ENCODE measurements around the gene DSG4. TPM values are rescaled to one million over a fixed set of nuclear protein-coding genes. Genes with fewer than 3 reads are reported as not detected.

The DSG4 gene
- total RNA-seq, 1 experiment from 2014 or later = not detected

- H3K36me3 Mint-ChIP-seq (ENCODE audit: insufficient read depth, unreplicated experiment) = no peaks in the 10 kb centered on the region
- BruUV-seq (replicated peaks) = no TSS peak
- H3K4me1 Mint-ChIP-seq (ENCODE audit: low read depth, unreplicated experiment) = peaks cover 14% of the 10 kb centered on the region
- DNase-seq = no peak
- CTCF ChIA-PET = no interaction called here
- H3K27me3 Mint-ChIP-seq (ENCODE audit: unreplicated experiment) = no peaks in the 10 kb centered on the region
- H3K4me3 Mint-ChIP-seq (ENCODE audit: low read depth, unreplicated experiment) = no peak overlapping the region
- peaks cover 3% of the 10 kb centered on the region for H3K9me3 Mint-ChIP-seq (ENCODE audit: low read depth, unreplicated experiment)
- no peak for TF ChIP-seq CTCF (IDR thresholded peaks at IDR 0.05; ENCODE audit: unreplicated experiment)
- no peak overlapping the region for H3K27ac Mint-ChIP-seq (ENCODE audit: unreplicated experiment)
- intact Hi-C loops (cut with micrococcal nuclease; ENCODE audit: unreplicated experiment) = no loop called here
Measured at GRCh38 chr18:31417850-31418249, 41.3 kb downstream of the DSG4 start.

GRCh38 chr18:31419457-31419932 lies 42.9 kb downstream of the DSG4 start:
- Mint-ChIP-seq H3K36me3 (ENCODE audit: insufficient read depth, unreplicated experiment) (no peaks in the 10 kb centered on the region), H3K27me3 (ENCODE audit: unreplicated experiment) (no peaks in the 10 kb centered on the region), H3K4me1 (ENCODE audit: low read depth, unreplicated experiment) (peaks cover 30% of the 10 kb centered on the region), H3K27ac (ENCODE audit: unreplicated experiment) (peak overlapping the region; percentile 66), H3K4me3 (ENCODE audit: low read depth, unreplicated experiment) (peak overlapping the region; percentile 0), H3K9me3 (ENCODE audit: low read depth, unreplicated experiment) (peaks cover 3% of the 10 kb centered on the region)
- DNase-seq = peak; percentile 21
- TF ChIP-seq CTCF (IDR thresholded peaks at IDR 0.05; ENCODE audit: unreplicated experiment) = no peak
- BruUV-seq (replicated peaks) = no TSS peak
- CTCF ChIA-PET = interaction anchor here (0.5 to 0.8 kb wide), 2 partner anchors 10 to 182 kb away, joined by 3 read pairs; no protein-coding TSS in a partner anchor
- intact Hi-C loops (cut with micrococcal nuclease; ENCODE audit: unreplicated experiment) = no loop called here

GRCh38 chr18:31420032-31420431 lies 43.5 kb downstream of the DSG4 start:
- DNase-seq = no peak
- H3K27ac Mint-ChIP-seq (ENCODE audit: unreplicated experiment) = peak overlapping the region; percentile 66
- H3K4me1 Mint-ChIP-seq (ENCODE audit: low read depth, unreplicated experiment) = peaks cover 30% of the 10 kb centered on the region
- CTCF ChIA-PET = interaction anchor here (0.5 to 0.8 kb wide), 3 partner anchors 10 to 351 kb away, joined by 3 read pairs; no protein-coding TSS in a partner anchor
- H3K4me3 Mint-ChIP-seq (ENCODE audit: low read depth, unreplicated experiment) = peak overlapping the region; percentile 0
- no peak for TF ChIP-seq CTCF (IDR thresholded peaks at IDR 0.05; ENCODE audit: unreplicated experiment)
- no peaks in the 10 kb centered on the region for H3K36me3 Mint-ChIP-seq (ENCODE audit: insufficient read depth, unreplicated experiment)
- no peaks in the 10 kb centered on the region for H3K27me3 Mint-ChIP-seq (ENCODE audit: unreplicated experiment)
- peaks cover 3% of the 10 kb centered on the region for H3K9me3 Mint-ChIP-seq (ENCODE audit: low read depth, unreplicated experiment)
- no TSS peak for BruUV-seq (replicated peaks)
- intact Hi-C loops (cut with micrococcal nuclease; ENCODE audit: unreplicated experiment) = loop anchor here (2.0 to 10.0 kb wide), 3 partner anchors 153 to 425 kb away; no protein-coding TSS in a partner anchor

- no peaks in the 10 kb centered on the region for H3K27me3 Mint-ChIP-seq (ENCODE audit: unreplicated experiment)
- CTCF ChIA-PET = interaction anchor here (0.6 kb wide), 1 partner anchor 351 kb away, joined by 3 read pairs; no protein-coding TSS in a partner anchor
- peaks cover 3% of the 10 kb centered on the region for H3K9me3 Mint-ChIP-seq (ENCODE audit: low read depth, unreplicated experiment)
- H3K4me3 Mint-ChIP-seq (ENCODE audit: low read depth, unreplicated experiment) = no peak overlapping the region
- H3K36me3 Mint-ChIP-seq (ENCODE audit: insufficient read depth, unreplicated experiment) = no peaks in the 10 kb centered on the region
- intact Hi-C loops (cut with micrococcal nuclease; ENCODE audit: unreplicated experiment) = loop anchor here (2.0 to 10.0 kb wide), 3 partner anchors 154 to 426 kb away; no protein-coding TSS in a partner anchor
- no peak for DNase-seq
- no peak overlapping the region for H3K27ac Mint-ChIP-seq (ENCODE audit: unreplicated experiment)
- no peak for TF ChIP-seq CTCF (IDR thresholded peaks at IDR 0.05; ENCODE audit: unreplicated experiment)
- H3K4me1 Mint-ChIP-seq (ENCODE audit: low read depth, unreplicated experiment) = peaks cover 30% of the 10 kb centered on the region
- no TSS peak for BruUV-seq (replicated peaks)
Measured at GRCh38 chr18:31420524-31420923, 43.9 kb downstream of the DSG4 start.

Measured in Calu3 (cell line).